ENCODE measurements around the gene ATG2B.

GRCh38 chr14:96391293-96392118 lies 28.4 kb upstream of the ATG2B start:
- TF ChIP-seq CTCF (conservative IDR thresholded peaks at IDR 0.05; ENCODE audit: low read depth, low read length) (no peak), POLR2A (IDR thresholded peaks at IDR 0.05; ENCODE audit: low read depth, low read length) (peak; percentile 51; the same call in 1 of the 2 replicates), RFX5 (IDR thresholded peaks at IDR 0.05; ENCODE audit: low read depth, low read length) (no peak), USF2 (IDR thresholded peaks at IDR 0.05; ENCODE audit: low read depth, low read length) (peak; percentile 71), FOS (IDR thresholded peaks at IDR 0.05; ENCODE audit: low read depth, low read length) (no peak), SMC3 (IDR thresholded peaks at IDR 0.05; ENCODE audit: low read depth, low read length) (no peak), RAD21 (IDR thresholded peaks at IDR 0.05; ENCODE audit: low read length) (no peak), MAFK (IDR thresholded peaks at IDR 0.05; ENCODE audit: low read depth, low read length) (no peak), ELK1 (IDR thresholded peaks at IDR 0.05; ENCODE audit: borderline replicate concordance, low read depth, low read length) (no peak), CHD1 (IDR thresholded peaks at IDR 0.05; ENCODE audit: low read depth, low read length) (no peak), NFE2L2 (IDR thresholded peaks at IDR 0.05; ENCODE audit: low read depth, low read length) (no peak)

Data from IMR-90 (cell line).